Stomach (tissue), 4 donors: ENCODE measurements around the gene KATNB1.

Source experiments
- EP300 ChIP-seq: sonication (generic); formaldehyde crosslinking; IDR thresholded peaks from one replicate; pipeline ENCODE4 v1.6.1; 2017; ENCODE audit warnings: antibody characterized with exemption
- POLR2A ChIP-seq, 4 donors: fragments of 450-650 bp; IDR thresholded peaks; one replicate each; pipeline ENCODE4 v1.6.1; 2016; ENCODE audit warnings: antibody characterized with exemption in 4 of 4, control low read depth in 2 of 4, mild to moderate bottlenecking in 1 of 4, moderate library complexity in 1 of 4
- TF ChIP-seq, protein P1 (sequence below), 7 experiments: fragments of 450-650 bp in 4 of 7; fragments of 200-600 bp in 3 of 7; sonication (generic) in 3 of 7; IDR thresholded peaks; one replicate each; pipeline ENCODE4 v1.5.1; 2016 to 2019; ENCODE audit warnings: antibody characterized with exemption in 7 of 7, control low read depth in 2 of 7, mild to moderate bottlenecking in 1 of 7

- TF ChIP-seq, protein P1, sequence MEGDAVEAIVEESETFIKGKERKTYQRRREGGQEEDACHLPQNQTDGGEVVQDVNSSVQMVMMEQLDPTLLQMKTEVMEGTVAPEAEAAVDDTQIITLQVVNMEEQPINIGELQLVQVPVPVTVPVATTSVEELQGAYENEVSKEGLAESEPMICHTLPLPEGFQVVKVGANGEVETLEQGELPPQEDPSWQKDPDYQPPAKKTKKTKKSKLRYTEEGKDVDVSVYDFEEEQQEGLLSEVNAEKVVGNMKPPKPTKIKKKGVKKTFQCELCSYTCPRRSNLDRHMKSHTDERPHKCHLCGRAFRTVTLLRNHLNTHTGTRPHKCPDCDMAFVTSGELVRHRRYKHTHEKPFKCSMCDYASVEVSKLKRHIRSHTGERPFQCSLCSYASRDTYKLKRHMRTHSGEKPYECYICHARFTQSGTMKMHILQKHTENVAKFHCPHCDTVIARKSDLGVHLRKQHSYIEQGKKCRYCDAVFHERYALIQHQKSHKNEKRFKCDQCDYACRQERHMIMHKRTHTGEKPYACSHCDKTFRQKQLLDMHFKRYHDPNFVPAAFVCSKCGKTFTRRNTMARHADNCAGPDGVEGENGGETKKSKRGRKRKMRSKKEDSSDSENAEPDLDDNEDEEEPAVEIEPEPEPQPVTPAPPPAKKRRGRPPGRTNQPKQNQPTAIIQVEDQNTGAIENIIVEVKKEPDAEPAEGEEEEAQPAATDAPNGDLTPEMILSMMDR (IDR thresholded peaks at IDR 0.05) = no peak
- TF ChIP-seq EP300 (no peak), POLR2A (IDR thresholded peaks at IDR 0.05) (no peak)
These were observed 68.7 kb downstream of the KATNB1 start for GRCh38 chr16:57804111-57804837.
